ENCODE results near the gene GAS1.

DNA sequence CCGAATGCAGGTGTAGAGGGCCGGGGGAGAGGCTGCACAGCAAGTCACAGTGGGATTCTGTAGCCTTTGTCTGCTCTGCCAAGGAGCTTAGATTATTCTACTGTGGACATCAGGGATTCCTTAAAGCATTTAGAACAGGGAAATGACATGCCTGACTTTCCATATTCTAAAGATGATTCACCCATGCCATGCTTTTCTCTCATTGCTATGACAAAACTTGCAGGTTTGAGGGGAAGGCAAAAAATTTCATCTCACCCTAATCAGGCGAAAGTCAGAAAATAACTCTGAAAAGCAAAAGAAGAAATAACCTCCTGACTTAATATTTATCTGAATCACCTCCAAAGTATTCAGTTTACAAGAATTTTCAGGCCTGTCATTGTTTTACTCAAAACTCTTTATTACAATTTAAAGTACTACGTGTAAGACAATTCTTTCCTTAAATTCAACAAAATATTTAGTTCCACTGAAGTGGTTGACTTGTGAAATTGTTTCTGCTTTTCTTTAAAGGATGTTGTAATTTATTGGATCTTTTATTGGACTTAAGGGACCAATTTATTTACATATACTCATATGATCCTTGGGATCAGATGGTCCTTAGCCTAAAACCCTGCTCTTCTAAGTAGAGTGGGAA is 30.0 kb upstream of the GAS1 start:
- TF ChIP-seq, protein P1, sequence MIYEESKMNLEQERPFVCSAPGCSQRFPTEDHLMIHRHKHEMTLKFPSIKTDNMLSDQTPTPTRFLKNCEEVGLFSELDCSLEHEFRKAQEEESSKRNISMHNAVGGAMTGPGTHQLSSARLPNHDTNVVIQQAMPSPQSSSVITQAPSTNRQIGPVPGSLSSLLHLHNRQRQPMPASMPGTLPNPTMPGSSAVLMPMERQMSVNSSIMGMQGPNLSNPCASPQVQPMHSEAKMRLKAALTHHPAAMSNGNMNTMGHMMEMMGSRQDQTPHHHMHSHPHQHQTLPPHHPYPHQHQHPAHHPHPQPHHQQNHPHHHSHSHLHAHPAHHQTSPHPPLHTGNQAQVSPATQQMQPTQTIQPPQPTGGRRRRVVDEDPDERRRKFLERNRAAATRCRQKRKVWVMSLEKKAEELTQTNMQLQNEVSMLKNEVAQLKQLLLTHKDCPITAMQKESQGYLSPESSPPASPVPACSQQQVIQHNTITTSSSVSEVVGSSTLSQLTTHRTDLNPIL (CRISPR knock-in tag; IDR thresholded peaks at IDR 0.05; ENCODE audit: low read depth), result no peak
- TF ChIP-seq ZC3H10 (CRISPR knock-in tag; IDR thresholded peaks at IDR 0.05), result no peak
- TF ChIP-seq, protein P2, sequence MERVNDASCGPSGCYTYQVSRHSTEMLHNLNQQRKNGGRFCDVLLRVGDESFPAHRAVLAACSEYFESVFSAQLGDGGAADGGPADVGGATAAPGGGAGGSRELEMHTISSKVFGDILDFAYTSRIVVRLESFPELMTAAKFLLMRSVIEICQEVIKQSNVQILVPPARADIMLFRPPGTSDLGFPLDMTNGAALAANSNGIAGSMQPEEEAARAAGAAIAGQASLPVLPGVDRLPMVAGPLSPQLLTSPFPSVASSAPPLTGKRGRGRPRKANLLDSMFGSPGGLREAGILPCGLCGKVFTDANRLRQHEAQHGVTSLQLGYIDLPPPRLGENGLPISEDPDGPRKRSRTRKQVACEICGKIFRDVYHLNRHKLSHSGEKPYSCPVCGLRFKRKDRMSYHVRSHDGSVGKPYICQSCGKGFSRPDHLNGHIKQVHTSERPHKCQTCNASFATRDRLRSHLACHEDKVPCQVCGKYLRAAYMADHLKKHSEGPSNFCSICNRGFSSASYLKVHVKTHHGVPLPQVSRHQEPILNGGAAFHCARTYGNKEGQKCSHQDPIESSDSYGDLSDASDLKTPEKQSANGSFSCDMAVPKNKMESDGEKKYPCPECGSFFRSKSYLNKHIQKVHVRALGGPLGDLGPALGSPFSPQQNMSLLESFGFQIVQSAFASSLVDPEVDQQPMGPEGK (CRISPR knock-in tag; IDR thresholded peaks at IDR 0.05; ENCODE audit: borderline replicate concordance), result no peak

Measured in SK-N-SH treated with all-trans-retinoic acid at 6 μM for 48 hours (cell line).